Stimulated activated CD4-positive, alpha-beta T cell treated with anti-CD3 and anti-CD28 coated beads, Interleukin-2, amount 100 ng/mL, for 4 hours (primary cell): ENCODE measurements around the gene LANCL2.
"Not testable (repeated sequence)": the region's sequence is repeated elsewhere in the genome, so short reads cannot be mapped to it uniquely, and the experiment has no call there.

Source experiments
- DNase-seq: peaks from one replicate; pipeline ENCODE4 v3.0.0-alpha.2; 2020; ENCODE audit warnings: low read depth

LANCL2 gene, protein sequence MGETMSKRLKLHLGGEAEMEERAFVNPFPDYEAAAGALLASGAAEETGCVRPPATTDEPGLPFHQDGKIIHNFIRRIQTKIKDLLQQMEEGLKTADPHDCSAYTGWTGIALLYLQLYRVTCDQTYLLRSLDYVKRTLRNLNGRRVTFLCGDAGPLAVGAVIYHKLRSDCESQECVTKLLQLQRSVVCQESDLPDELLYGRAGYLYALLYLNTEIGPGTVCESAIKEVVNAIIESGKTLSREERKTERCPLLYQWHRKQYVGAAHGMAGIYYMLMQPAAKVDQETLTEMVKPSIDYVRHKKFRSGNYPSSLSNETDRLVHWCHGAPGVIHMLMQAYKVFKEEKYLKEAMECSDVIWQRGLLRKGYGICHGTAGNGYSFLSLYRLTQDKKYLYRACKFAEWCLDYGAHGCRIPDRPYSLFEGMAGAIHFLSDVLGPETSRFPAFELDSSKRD

DNA sequence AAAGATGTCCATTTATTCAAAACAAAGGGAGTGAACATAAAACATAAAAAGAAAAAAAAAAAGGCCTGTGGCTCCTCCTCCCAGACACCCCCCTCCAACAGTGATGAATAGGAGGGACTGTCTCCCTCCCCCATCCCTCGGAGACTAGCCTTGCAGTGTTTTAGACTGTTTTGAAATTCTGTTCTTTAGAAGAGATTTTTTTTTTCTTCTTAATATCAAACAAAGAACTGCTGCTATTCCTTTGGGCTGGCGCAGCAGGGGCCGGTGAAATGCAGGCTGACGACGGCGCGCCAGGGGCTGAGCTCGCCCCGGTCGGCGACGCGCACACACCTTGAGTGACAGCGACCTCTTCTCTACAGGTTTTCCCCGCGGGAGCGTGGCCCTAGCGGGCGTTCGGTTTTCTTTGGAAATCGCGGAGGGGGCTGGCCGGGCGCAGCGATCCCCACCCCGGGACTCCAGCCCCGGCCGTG, at the start of gene LANCL2:
TSS of gene LANCL2 (plus strand) at position 133 of the 470 bp plus-strand sequence. CDS start 689 bp downstream, outside the sequence.
- no peak for DNase-seq

DNA sequence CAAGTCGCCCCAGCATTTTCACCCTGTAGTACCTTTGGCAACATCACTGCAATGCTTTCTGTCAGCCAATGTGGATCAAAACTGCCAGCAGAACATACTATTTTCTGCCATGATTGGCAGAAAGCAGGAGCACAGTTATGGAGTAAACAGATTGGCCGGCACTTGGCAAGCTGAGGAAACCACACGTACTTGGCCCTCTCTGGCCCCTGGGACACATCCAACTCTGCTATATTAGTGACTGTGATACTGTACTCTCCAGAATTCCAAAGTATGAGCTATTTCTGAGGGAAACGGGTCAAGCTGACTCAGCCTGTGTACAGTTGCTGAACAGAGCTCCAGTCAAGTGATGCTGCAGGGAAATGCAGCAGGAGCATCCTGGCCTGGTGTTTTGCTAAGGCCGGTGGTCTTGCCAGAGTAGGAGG, 39.8 kb upstream of the LANCL2 start:
- no peak for DNase-seq

DNA sequence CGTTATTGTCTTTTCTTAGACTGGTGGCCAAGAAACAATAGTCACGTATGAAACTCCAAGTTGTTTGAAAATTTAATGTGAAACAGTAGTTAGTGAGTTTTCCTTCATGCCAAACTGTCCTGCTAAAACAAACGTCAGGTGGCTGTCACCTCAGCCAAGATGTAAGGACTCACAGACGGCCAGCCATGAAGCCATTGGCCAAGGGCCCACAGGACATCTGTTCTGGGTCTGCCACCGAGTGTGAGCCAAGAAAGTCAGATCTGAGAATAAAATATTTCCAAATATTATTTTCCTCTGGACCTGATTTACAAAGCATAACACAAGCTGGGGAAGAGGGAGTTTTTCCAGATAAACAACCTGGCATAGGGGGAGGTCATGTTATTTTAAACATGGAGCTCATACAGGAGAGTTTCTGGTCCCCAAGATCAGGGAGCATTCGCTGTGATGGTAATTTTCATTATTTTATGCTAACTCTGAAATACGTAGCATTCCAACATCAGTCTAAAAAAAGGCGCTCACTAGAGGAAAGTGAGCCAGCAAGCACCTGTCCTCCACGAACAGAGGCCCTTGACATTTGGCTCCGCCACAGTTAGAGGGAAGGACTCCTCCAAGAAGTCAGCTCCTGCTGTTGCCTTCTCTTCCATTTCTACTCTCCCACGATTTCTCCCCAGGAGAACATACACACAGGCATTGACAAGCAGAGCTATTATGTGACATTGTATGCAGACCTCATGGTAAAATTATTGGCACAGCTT, 38.9 kb upstream of the LANCL2 start:
- DNase-seq = no peak

DNA sequence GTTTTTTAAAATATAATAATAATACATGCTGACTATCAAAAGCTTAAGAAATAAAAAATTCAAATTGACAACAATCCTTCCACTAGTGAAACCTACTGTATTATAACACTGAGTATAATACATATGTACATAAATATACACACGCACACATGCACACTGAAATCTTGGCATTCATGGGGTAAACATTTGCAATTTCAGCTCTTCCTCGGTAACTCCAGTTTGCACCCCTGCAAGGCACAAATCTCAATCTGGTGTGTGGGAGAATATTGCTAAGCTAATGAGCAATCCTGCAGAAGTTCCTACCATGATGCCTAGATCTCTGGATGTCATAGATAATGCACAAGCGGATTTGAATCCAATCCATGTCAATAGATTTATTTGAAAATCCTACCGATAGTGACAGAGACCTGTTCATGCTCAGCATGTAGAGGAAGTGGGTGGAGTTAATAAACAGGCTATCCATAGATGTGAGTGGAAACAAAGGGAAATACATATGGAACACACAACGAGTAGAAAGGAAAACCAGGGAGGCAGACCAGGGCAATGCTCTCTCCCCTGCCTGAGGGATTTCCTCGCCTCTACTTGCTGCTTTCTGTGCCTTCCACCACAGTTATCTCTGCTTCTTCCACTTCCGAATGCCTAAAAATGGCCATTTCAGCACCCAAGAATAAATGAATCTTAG, 38.1 kb upstream of the LANCL2 start:
- DNase-seq = no peak

DNA sequence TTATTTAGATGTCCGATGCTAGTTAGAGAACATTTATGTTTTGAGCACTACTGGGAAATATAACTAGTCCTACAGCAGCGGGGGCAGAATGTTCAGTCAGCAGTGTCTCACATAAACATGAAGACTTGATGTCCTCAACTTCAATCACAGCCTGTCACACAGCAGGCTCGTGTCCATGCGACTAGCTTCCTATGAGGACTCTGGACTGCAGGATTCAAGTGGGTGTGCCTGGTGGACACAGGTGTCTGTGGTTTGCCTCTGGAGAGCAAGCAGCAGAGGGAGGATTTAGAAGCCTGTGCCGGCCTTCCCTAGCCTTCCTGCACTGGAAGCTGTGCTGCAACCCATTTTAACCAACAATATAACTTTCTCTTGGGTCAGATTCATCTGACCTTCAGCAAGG, 30.0 kb upstream of the LANCL2 start:
- no peak for DNase-seq

DNA sequence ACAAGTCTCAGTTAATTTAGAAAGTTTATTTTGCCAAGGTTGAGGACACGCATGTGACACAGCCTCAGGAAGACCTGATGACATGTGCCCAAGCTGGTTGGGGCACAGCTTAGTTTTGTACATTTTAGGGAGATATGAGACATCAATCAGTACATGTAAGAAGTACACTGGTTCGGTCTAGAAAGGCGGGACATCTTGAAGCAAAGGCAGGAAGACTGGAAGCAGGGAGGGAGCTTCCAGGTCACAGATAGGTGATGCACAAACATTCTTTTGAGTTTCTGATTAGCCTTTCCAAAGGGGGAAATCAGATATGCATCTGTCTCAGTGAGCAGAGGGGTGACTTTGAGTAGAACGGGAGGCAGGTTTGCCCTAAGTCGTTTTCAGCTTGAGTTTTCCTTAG, 29.4 kb upstream of the LANCL2 start:
- no peak for DNase-seq

DNA sequence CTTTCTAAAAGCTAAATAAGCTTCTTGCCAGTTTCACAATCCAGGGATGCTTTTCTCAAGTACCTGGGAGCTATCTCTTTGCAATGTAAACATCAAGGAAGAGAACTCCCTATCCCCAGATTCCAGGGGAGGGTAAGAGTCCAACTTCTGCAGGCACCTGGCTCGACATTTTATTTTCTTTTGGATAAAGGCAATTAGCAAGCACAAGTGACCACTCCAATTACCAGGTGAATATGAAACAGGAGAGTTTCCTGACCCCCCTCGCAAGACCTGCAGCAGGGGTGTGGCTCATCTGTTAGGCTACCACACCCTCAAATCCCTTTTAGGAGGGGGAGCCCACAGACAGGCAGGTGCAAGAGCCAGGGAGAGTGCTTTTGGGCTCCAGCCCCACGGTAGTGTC, 28.6 kb upstream of the LANCL2 start:
- no peak for DNase-seq

DNA sequence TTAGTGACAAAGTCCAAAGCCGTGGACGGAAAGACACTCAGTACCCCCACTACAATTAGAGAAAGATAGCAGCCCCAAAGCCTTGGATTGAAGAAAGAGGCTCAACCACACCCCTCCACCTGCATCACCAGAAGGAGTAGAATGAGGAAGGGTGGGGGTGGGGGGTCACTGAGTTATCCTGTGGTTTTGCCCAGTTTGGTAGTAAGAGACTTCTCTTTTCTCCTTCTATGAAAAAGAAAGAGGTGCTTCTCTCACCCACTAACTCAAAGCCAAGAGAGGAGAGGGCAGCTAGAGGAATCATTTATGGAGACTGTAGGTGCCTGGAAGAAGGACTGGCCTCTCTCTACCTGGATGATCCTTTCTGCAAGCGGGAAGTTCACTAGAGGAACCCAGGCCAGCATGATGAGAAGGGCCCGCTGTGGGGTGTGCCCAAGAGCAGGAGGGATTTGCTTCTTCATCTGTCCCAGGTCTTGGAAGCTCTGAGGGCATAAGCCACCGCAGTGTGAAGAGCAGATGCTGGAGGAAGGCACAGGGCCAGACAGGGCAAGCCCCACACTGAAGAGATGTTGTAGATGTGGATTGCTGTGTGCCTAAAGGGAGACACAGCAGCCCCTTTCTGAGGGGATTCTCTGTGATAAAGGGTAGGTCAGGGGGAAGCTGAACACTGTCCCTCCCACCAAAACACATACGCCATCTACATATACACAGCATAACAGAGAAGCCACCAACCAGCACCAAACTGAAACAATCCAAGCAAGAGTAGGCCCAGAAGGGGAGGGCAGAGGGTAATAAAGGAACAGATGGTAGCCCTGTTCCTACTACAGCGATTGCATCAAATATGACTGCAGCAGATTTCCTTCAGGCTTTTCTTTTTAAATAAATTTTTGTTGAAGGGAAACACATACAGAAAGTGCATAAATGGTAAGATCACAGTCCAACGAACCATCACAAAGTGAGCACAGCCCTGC, 25.8 kb upstream of the LANCL2 start:
- DNase-seq = no peak

DNA sequence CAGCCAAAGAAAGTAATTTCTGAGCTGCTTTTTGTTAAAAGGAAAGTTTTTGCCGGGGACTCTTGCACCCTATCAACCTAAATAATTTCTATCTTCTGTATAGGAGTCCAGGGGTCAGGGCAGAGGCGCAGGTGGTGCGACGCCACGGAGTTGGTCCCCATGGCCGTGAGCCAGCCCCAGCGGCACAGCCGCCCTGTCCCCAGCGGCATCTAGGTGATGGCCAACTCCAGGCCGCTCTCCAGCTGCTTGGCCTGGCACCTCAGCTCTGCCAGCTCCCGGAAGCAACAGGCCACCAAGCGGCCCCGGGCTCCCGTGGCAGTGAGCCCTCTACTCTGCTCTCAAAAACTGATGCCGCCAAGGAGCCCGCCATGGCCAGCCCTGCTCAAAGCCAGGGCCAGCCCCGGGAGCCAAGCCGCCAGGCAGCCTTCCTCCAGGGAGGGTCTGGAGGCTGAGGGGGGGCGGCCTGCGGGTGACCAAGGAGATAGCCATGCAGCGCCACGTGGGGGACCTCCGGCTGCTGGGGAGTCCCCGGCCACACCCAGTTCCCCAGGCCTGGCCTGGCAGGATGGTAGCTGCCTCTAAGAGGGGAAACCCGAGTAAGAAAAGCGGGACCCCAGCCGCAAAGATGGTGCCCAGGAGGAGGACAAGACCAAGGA, 22.8 kb upstream of the LANCL2 start:
- no peak for DNase-seq

DNA sequence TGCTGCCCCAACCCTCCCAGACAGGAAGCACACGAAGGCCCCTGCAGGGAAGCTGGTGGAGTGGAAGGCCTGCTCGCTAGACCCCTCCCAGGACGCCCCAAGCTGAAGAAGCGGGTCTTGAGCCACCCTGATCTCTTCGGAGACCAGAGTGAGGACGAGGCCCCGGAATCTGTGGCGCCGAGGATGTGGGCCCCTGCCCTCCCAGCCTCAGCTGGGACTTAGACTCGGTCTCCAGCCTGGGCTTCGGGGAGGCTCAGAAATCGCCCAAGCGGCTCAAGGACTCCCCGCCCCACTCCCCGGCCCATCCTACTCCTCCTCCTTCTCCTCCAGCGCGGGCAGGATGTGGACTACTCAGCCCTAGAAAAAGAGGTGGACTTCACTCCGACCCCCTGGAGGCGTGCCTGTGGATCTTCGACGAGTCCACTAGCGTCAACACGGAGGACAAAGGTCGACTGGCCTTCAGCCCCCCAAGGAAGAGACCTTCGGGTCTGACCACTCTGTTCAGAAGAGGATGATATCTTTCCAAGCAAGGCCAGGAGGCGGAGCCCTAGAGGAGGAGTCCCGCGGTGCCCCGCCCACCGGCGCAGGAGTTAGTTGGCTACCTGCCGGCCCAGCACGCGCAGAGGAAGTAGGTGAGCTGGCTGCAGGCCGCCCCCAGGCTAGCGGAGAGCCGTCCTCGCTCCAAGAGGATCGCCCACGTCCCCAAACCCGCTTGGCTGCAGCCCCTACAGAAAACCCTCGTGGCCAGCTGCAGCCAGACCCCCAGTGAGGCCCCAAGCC, 21.9 kb upstream of the LANCL2 start:
- DNase-seq = no peak

DNA sequence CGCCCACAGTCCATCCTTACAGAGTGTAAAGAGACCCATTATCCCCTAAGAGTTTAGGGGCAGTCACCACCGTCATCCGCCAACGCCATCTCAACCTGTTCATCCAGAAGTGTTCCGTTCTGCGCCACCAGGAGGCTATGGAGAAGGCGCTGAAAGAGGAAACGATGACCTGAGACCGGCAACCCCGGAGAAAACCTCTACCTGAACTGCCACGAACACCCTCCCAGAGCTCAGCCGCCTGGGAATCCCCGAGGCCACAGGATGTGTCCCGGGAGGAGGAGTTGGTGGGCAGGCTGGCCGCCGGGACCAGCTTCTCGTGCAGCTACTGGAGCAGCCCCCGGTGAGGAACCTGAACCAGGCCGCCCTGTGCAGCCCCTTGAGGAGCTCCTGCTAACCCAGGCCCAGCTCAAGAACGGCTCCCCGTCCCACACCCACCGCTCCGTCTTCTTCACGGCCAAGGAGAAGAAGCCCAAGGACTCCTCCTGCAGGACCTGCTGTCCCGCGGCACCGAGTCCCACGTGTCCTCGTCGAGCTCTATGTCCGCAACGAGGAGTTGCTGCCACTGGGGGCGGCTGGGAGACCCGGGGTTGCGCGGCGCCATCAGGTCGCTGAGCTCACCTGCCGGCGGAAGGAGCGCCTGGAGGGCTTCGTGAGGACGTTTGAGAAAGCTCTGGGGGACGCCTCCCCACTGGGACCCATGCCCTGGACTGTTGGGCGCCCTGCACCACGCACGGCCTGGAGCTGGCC, 21.1 kb upstream of the LANCL2 start:
- DNase-seq = no peak

DNA sequence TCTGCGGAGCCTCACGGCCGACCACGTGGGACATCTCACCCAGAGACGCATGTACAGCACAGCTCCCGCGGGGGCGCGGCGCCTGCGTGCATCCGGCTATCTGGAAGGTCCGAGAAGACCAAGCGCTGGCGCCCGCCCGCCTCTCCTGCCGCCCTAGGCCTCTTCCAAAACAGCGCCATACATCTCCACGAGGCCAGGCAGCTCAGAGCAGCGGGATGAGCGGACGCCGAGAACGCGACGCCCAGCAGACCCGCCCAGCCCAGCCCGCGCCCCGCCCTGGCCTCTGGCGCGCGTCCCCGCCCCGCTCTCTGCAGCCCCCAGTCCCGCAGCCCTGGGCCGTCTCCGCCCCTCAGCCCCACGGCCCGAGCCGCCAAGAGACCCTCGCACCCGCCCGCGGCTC, 20.3 kb upstream of the LANCL2 start:
- no peak for DNase-seq

DNA sequence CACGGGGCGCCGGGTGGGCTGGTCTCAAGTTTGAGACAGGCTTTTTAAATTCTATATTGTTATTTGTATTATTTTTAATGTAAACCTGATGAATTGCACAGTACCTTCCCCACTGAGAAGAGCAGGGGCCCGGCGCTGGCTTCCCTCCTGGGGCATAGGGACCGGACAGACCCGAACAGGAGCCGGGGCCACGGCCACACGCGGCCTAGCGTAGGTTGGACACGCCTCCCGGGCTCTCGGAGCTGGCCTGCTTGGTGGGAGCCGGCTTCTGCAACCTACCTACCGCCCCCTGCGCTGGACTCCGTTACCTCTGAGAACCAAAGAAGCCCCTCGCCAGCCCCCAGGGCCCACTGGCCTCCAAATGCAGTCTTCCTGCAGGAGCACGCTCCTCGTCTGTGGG, 19.8 kb upstream of the LANCL2 start:
- no peak for DNase-seq

DNA sequence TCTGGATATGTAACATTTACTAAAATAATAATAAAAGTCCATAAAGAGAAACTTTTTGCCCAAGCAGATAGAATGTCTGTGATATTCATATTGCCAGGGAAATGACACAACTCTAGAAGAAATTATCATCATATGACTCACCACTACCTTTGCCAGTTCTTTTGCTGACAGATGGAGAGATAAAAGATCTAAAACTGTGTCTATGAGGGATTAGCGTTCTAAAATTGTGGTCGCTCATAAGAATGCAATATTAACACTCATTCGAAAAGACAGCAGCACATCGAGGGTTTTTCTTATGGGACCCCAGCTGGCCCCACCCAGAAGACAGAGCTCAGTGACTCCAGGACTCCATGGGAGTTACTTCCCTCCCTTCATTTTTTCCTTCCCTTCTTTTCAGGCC, 16.6 kb upstream of the LANCL2 start:
- DNase-seq = no peak

DNA sequence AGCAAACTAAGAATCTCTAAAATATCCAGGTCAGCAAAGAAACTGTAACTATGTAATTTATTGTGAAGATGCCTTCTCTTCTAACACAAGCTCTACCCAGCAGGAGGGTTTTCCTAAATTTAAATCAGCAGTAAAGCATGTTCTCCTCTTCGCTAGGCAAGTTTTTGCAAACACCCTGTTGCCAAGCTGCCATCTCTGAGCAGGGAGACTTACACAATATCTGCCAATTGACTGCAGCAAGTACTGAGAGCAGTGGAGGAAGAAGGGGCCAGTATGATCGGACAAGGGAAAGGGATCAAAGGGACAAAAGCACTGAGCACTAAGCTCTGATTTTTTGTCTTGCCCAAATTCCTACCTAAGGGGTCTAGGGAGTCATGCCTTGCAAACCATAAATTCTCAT, 16.0 kb upstream of the LANCL2 start:
- DNase-seq = no peak

DNA sequence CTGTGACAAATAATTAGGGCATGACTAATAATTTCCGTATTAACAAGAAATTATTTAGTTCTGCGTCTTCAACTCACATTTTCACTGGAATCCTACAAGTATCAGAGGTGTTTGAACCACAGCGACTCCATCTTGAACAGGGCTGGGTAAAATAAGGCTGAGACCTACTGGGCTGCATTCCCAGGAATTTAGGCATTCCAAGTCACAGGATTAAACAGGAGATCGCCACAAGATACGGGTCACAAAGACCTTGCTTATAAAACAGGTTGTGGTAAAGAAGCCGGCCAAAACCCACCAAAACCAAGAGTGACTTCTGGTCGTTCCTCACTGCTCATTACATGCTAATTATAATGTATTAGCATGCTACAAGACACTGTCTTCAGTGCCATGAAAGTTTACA, 14.9 kb upstream of the LANCL2 start:
- no peak for DNase-seq

DNA sequence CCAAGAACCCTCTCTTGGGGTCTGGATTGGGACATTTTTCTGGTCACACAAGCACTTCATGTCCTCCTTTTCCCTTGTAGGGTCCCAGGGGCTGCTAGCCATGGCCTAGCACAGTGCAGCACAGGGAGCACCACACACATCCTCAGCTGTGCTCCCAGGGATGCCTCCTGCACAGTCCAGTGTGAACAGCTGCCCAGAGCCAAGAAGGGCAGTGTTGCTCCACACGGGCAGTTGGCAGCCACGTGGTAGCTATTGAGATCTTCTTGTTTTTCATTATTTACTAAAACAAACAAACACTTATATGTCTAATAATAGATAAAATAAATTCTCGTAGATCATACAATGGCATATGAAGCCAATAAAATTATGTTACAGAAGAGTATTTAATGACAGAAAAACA, 13.9 kb upstream of the LANCL2 start:
- no peak for DNase-seq

DNA sequence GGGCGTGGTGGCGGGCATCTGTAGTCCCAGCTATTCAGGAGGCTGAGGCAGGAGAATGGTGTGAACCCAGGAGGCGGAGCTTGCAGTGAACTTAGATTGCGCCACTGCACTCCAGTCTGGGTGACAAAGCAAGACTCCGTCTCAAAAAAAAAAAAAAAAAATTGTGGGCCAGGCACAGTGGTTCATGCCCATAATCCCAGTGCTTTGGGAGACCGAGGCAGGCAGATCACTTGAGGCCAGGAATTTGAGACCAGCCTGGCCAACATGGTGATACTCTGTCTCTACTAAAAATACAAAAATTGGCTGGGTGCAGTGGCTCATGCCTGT, 12.2 kb upstream of the LANCL2 start:
- not testable (repeated sequence) for DNase-seq

DNA sequence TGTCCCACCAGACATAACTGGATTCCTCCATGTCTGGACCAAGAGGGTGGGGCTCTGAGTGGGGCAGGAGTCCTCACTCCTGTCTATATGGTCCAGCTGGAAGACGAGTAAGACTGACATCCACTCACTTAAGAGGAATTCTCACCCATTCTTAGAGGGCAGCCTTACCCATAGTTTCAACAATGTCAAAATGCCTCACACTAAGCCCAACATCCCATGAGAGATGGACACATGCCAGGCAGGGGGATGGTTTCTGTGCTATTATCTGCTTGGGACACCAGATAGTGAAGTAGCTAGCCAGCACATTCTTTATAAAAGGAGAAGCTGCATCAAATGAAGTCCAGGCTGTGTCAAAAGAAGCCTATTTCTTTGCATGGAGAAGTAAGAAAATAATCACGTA, 4.7 kb upstream of the LANCL2 start:
- no peak for DNase-seq

DNA sequence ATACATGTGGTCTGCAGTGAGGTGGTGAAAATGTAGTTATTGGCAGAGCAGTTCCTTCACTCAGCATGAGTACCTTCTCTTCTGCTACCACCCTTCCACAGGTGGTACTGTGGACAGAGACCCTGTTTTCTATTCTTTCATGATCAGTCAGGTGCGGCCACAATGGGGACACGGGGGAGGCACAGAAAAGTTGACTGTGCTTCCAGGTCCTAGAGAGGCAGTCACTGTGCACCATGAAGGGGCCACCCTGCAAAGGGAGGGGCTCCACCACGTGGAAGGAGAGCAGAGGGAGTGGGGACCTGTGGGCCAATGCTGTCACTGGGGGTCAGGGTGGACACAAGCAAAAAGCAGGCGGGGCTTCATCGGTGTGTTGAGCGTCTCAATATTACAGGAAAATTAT, 3.6 kb upstream of the LANCL2 start:
- no peak for DNase-seq
